Activated CD8-positive, alpha-beta memory T cell treated with anti-CD3 and anti-CD28 coated beads, Interleukin-2, amount 10 ng/mL, durations not matched to agents 7 days and 5 days (primary cell): ENCODE measurements around the gene MCF2L2. TPM values are rescaled to one million over a fixed set of nuclear protein-coding genes. Genes with fewer than 3 reads are reported as not detected.
A peak's percentile ranks its signal among the peaks of the same experiment; 100 is the strongest.

ENCODE experiments used
- ATAC-seq: fragments of 150-1000 bp; cut with Tn5 transposase; one replicate; pipeline ENCODE4 v1.10.0; 2021; ENCODE audit warnings: moderate library complexity
- CTCF ChIA-PET: fragments of 350-600 bp; sonication (Branson Sonifier 250); formaldehyde crosslinking; loops from one replicate; lab custom pipeline; 2021; ENCODE audit warnings: antibody characterized with exemption; lab: Charles Lee
- DNase-seq: peaks from one replicate; pipeline ENCODE4 v3.0.0-alpha.2; 2020
- H3K27ac Mint-ChIP-seq: one replicate; pipeline ENCODE4 v1.8.0; 2021; ENCODE audit warnings: mild to moderate bottlenecking, mixed read lengths
- H3K27me3 Mint-ChIP-seq: one replicate; pipeline ENCODE4 v1.8.0; 2021; ENCODE audit warnings: mixed read lengths
- H3K36me3 Mint-ChIP-seq: one replicate; pipeline ENCODE4 v1.8.0; 2021; ENCODE audit warnings: mild to moderate bottlenecking, mixed read lengths
- H3K4me1 Mint-ChIP-seq: one replicate; pipeline ENCODE4 v1.8.0; 2021; ENCODE audit warnings: mixed read lengths
- H3K4me3 Mint-ChIP-seq: one replicate; pipeline ENCODE4 v1.8.0; 2021; ENCODE audit warnings: mild to moderate bottlenecking, moderate library complexity, mixed read lengths
- H3K9me3 Mint-ChIP-seq: one replicate; pipeline ENCODE4 v1.8.0; 2022; ENCODE audit warnings: low read depth, mixed read lengths
- total RNA-seq, 2 experiments: library from RNA; stranded (reverse); gene quantifications; one replicate each; pipeline ENCODE4 v1.2.3, GENCODE V29; 2021

MCF2L2 gene
- total RNA-seq, 2 experiments from 2014 or later = 6.0 to 11.4 TPM

GRCh38 chr3:183212096-183212495 is 216.3 kb downstream of the MCF2L2 start:
- DNase-seq (no peak), ATAC-seq (no peak)
- H3K27ac Mint-ChIP-seq = no peak overlapping the region
- CTCF ChIA-PET = interaction anchor here (1.6 kb wide), 1 partner anchor 170 kb away, joined by 3 read pairs; no protein-coding TSS in a partner anchor
- H3K9me3 Mint-ChIP-seq = peaks cover 4% of the 10 kb centered on the region
- H3K27me3 Mint-ChIP-seq = no peaks in the 10 kb centered on the region
- peaks cover 30% of the 10 kb centered on the region for H3K36me3 Mint-ChIP-seq
- peaks cover 2% of the 10 kb centered on the region for H3K4me1 Mint-ChIP-seq
- no peak overlapping the region for H3K4me3 Mint-ChIP-seq

GRCh38 chr3:183211352-183211751 is 217.1 kb downstream of the MCF2L2 start:
- Mint-ChIP-seq H3K36me3 (peaks cover 30% of the 10 kb centered on the region), H3K27me3 (no peaks in the 10 kb centered on the region), H3K9me3 (peaks cover 4% of the 10 kb centered on the region), H3K27ac (no peak overlapping the region), H3K4me3 (no peak overlapping the region), H3K4me1 (peaks cover 2% of the 10 kb centered on the region)
- CTCF ChIA-PET = no interaction called here
- no peak for DNase-seq
- ATAC-seq = no peak

- ATAC-seq (no peak), DNase-seq (no peak)
- H3K36me3 Mint-ChIP-seq = peaks cover 32% of the 10 kb centered on the region
- H3K27me3 Mint-ChIP-seq = no peaks in the 10 kb centered on the region
- no peak overlapping the region for H3K4me3 Mint-ChIP-seq
- H3K4me1 Mint-ChIP-seq = peaks cover 2% of the 10 kb centered on the region
- peak overlapping the region; percentile 39 for H3K27ac Mint-ChIP-seq
- CTCF ChIA-PET = no interaction called here
- peaks cover 4% of the 10 kb centered on the region for H3K9me3 Mint-ChIP-seq
Measured at GRCh38 chr3:183210862-183211341, 217.5 kb downstream of the MCF2L2 start.

GRCh38 chr3:183210341-183210740 is 218.1 kb downstream of the MCF2L2 start:
- ATAC-seq (no peak), DNase-seq (no peak)
- Mint-ChIP-seq H3K9me3 (peaks cover 4% of the 10 kb centered on the region), H3K27ac (no peak overlapping the region), H3K27me3 (no peaks in the 10 kb centered on the region), H3K36me3 (peaks cover 35% of the 10 kb centered on the region), H3K4me3 (no peak overlapping the region), H3K4me1 (peaks cover 2% of the 10 kb centered on the region)
- CTCF ChIA-PET = no interaction called here

- CTCF ChIA-PET = no interaction called here
- peaks cover 2% of the 10 kb centered on the region for H3K4me1 Mint-ChIP-seq
- peaks cover 8% of the 10 kb centered on the region for H3K9me3 Mint-ChIP-seq
- H3K4me3 Mint-ChIP-seq = no peak overlapping the region
- DNase-seq = no peak
- H3K36me3 Mint-ChIP-seq = peaks cover 46% of the 10 kb centered on the region
- no peak overlapping the region for H3K27ac Mint-ChIP-seq
- H3K27me3 Mint-ChIP-seq = no peaks in the 10 kb centered on the region
- ATAC-seq = no peak
Measured at GRCh38 chr3:183208800-183209199, 219.6 kb downstream of the MCF2L2 start.

- Mint-ChIP-seq H3K9me3 (peaks cover 13% of the 10 kb centered on the region), H3K4me3 (no peak overlapping the region), H3K27ac (no peak overlapping the region), H3K36me3 (peaks cover 52% of the 10 kb centered on the region), H3K27me3 (no peaks in the 10 kb centered on the region), H3K4me1 (peaks cover 2% of the 10 kb centered on the region)
- ATAC-seq = no peak
- CTCF ChIA-PET = no interaction called here
- DNase-seq = no peak
Measured at GRCh38 chr3:183208260-183208659, 220.2 kb downstream of the MCF2L2 start.

GRCh38 chr3:183203670-183204069 is 224.7 kb downstream of the MCF2L2 start:
- Mint-ChIP-seq H3K27ac (no peak overlapping the region), H3K4me1 (peaks cover 14% of the 10 kb centered on the region), H3K27me3 (no peaks in the 10 kb centered on the region), H3K4me3 (no peak overlapping the region), H3K36me3 (peaks cover 43% of the 10 kb centered on the region), H3K9me3 (peaks cover 10% of the 10 kb centered on the region)
- DNase-seq (no peak), ATAC-seq (no peak)
- CTCF ChIA-PET = no interaction called here

- peak; percentile 100 for ATAC-seq
- Mint-ChIP-seq H3K9me3 (peaks cover 10% of the 10 kb centered on the region), H3K27me3 (no peaks in the 10 kb centered on the region), H3K4me3 (peak overlapping the region; percentile 58), H3K27ac (peak overlapping the region; percentile 76), H3K36me3 (peaks cover 38% of the 10 kb centered on the region), H3K4me1 (peaks cover 14% of the 10 kb centered on the region)
- peak; percentile 64 for DNase-seq
- CTCF ChIA-PET = interaction anchor here (1.7 kb wide), 1 partner anchor 18 kb away, joined by 5 read pairs; no protein-coding TSS in a partner anchor
Measured at GRCh38 chr3:183202004-183202722, 226.3 kb downstream of the MCF2L2 start.

GRCh38 chr3:183198939-183199338 is 229.5 kb downstream of the MCF2L2 start:
- no peak for ATAC-seq
- peaks cover 23% of the 10 kb centered on the region for H3K36me3 Mint-ChIP-seq
- DNase-seq = no peak
- H3K27me3 Mint-ChIP-seq = no peaks in the 10 kb centered on the region
- H3K9me3 Mint-ChIP-seq = peaks cover 7% of the 10 kb centered on the region
- H3K4me1 Mint-ChIP-seq = peaks cover 14% of the 10 kb centered on the region
- CTCF ChIA-PET = interaction anchor here (1.2 kb wide), 1 partner anchor 37 kb away, joined by 4 read pairs; the partner anchor contains the start of gene LAMP3
- no peak overlapping the region for H3K4me3 Mint-ChIP-seq
- no peak overlapping the region for H3K27ac Mint-ChIP-seq

- H3K9me3 Mint-ChIP-seq = no peaks in the 10 kb centered on the region
- DNase-seq (no peak), ATAC-seq (no peak)
- H3K36me3 Mint-ChIP-seq = peaks cover 16% of the 10 kb centered on the region
- no peak overlapping the region for H3K4me3 Mint-ChIP-seq
- no peaks in the 10 kb centered on the region for H3K27me3 Mint-ChIP-seq
- H3K27ac Mint-ChIP-seq = no peak overlapping the region
- CTCF ChIA-PET = no interaction called here
- peaks cover 17% of the 10 kb centered on the region for H3K4me1 Mint-ChIP-seq
Measured at GRCh38 chr3:183197734-183198133, 230.7 kb downstream of the MCF2L2 start.

- no peak overlapping the region for H3K27ac Mint-ChIP-seq
- H3K27me3 Mint-ChIP-seq = no peaks in the 10 kb centered on the region
- H3K36me3 Mint-ChIP-seq = peaks cover 1% of the 10 kb centered on the region
- H3K4me1 Mint-ChIP-seq = peaks cover 8% of the 10 kb centered on the region
- DNase-seq = no peak
- CTCF ChIA-PET = no interaction called here
- ATAC-seq = no peak
- H3K9me3 Mint-ChIP-seq = no peaks in the 10 kb centered on the region
- no peak overlapping the region for H3K4me3 Mint-ChIP-seq
Measured at GRCh38 chr3:183195266-183195665, 233.2 kb downstream of the MCF2L2 start.

- H3K4me1 Mint-ChIP-seq = peaks cover 8% of the 10 kb centered on the region
- H3K4me3 Mint-ChIP-seq = no peak overlapping the region
- DNase-seq = no peak
- no peak overlapping the region for H3K27ac Mint-ChIP-seq
- H3K36me3 Mint-ChIP-seq = no peaks in the 10 kb centered on the region
- H3K27me3 Mint-ChIP-seq = no peaks in the 10 kb centered on the region
- CTCF ChIA-PET = interaction anchor here (1.3 to 2.1 kb wide), 2 partner anchors 10 to 13 kb away, joined by 3 to 5 read pairs; no protein-coding TSS in a partner anchor
- H3K9me3 Mint-ChIP-seq = no peaks in the 10 kb centered on the region
- ATAC-seq = no peak
Measured at GRCh38 chr3:183193762-183194689, 234.4 kb downstream of the MCF2L2 start.

GRCh38 chr3:183192650-183193300 is 235.6 kb downstream of the MCF2L2 start:
- Mint-ChIP-seq H3K36me3 (no peaks in the 10 kb centered on the region), H3K4me1 (peaks cover 8% of the 10 kb centered on the region), H3K9me3 (no peaks in the 10 kb centered on the region), H3K27me3 (no peaks in the 10 kb centered on the region), H3K27ac (no peak overlapping the region), H3K4me3 (no peak overlapping the region)
- CTCF ChIA-PET = interaction anchor here (0.9 to 2.1 kb wide), 2 partner anchors 9 to 32 kb away, joined by 3 to 5 read pairs; no protein-coding TSS in a partner anchor
- ATAC-seq (no peak), DNase-seq (no peak)
